ENCODE data around the gene VGLL4. TPM values are rescaled to one million over a fixed set of nuclear protein-coding genes. Genes with fewer than 3 reads are reported as not detected.

VGLL4 gene
- polyA plus RNA-seq, 2 of the 4 experiments (the other 2 are of a cell fraction), result 24.7 to 28.1 TPM

DNA sequence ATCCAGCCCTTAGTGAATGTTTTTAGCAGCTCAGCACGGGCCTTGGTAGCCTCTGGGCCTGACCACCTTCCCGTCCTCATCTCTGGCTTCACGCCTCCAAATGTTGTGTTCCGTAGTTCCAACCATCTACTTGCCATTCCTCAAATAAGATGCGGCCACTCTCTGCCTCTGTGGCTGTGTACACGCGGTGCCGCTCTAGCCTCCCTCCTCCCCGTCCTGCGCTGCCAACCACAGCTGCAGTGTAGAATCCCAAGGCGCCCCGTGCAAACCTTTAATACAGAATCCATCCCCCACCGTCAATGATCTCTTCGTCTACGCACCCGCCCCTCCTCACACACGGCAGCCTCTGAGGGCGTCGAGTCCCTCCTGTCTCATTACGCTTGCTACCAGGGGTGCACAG is 77.2 kb downstream of the VGLL4 start:
- H3K4me2 ChIP-seq, result no peak overlapping the region
- ChIA-PET CTCF (interaction anchor here (3.3 kb wide), 1 partner anchor 34 kb away, joined by 11 read pairs; no protein-coding TSS in a partner anchor), POLR2A (no interaction called here)
- no peaks in the 10 kb centered on the region for H3K9me3 ChIP-seq
- no peak for FAIRE-seq
- WGBS (ENCODE audit: missing lambda C conversion rate), result 96% methylated on average over 20 of the region's 20 CpGs
- no peak for ATAC-seq
- no peak for DNase-seq (ENCODE audit: low read depth in 1 of 2, low spot score in 1 of 2)
- peaks cover 22% of the 10 kb centered on the region for H3K4me1 ChIP-seq
- H3K27ac ChIP-seq, result peak overlapping the region in 1 of 2 experiments; percentile 93; a peak in 1 of 6 replicates
- H3K4me3 ChIP-seq, result no peak overlapping the region
- TF ChIP-seq TP53 (CRISPR knock-in tag; IDR thresholded peaks at IDR 0.05) (no peak), SMC3 (IDR thresholded peaks at IDR 0.05) (no peak), KDM5A (IDR thresholded peaks at IDR 0.05) (no peak), RNF2 (IDR thresholded peaks at IDR 0.05; ENCODE audit: borderline replicate concordance, low read depth) (no peak), FOSB (CRISPR knock-in tag; IDR thresholded peaks at IDR 0.05) (no peak), KDM1A (IDR thresholded peaks at IDR 0.05; ENCODE audit: low read depth) (no peak), TFCP2L1 (CRISPR knock-in tag; IDR thresholded peaks at IDR 0.05) (no peak), ZC3H11A (IDR thresholded peaks at IDR 0.05) (no peak), CBX2 (IDR thresholded peaks at IDR 0.05; ENCODE audit: borderline replicate concordance, low read depth) (no peak), EP300 (IDR thresholded peaks at IDR 0.05) (no peak), EHMT2 (IDR thresholded peaks at IDR 0.05; ENCODE audit: low read depth) (no peak), RFX5 (IDR thresholded peaks at IDR 0.05) (no peak), ESRRA (IDR thresholded peaks at IDR 0.05; ENCODE audit: borderline replicate concordance, low read length) (no peak), RARB (CRISPR knock-in tag; IDR thresholded peaks at IDR 0.05) (no peak), CHD4 (IDR thresholded peaks at IDR 0.05; ENCODE audit: borderline replicate concordance) (no peak)
- TF ChIP-seq, protein P1, sequence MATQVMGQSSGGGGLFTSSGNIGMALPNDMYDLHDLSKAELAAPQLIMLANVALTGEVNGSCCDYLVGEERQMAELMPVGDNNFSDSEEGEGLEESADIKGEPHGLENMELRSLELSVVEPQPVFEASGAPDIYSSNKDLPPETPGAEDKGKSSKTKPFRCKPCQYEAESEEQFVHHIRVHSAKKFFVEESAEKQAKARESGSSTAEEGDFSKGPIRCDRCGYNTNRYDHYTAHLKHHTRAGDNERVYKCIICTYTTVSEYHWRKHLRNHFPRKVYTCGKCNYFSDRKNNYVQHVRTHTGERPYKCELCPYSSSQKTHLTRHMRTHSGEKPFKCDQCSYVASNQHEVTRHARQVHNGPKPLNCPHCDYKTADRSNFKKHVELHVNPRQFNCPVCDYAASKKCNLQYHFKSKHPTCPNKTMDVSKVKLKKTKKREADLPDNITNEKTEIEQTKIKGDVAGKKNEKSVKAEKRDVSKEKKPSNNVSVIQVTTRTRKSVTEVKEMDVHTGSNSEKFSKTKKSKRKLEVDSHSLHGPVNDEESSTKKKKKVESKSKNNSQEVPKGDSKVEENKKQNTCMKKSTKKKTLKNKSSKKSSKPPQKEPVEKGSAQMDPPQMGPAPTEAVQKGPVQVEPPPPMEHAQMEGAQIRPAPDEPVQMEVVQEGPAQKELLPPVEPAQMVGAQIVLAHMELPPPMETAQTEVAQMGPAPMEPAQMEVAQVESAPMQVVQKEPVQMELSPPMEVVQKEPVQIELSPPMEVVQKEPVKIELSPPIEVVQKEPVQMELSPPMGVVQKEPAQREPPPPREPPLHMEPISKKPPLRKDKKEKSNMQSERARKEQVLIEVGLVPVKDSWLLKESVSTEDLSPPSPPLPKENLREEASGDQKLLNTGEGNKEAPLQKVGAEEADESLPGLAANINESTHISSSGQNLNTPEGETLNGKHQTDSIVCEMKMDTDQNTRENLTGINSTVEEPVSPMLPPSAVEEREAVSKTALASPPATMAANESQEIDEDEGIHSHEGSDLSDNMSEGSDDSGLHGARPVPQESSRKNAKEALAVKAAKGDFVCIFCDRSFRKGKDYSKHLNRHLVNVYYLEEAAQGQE (IDR thresholded peaks at IDR 0.05), result no peak
- TF ChIP-seq, protein P2, sequence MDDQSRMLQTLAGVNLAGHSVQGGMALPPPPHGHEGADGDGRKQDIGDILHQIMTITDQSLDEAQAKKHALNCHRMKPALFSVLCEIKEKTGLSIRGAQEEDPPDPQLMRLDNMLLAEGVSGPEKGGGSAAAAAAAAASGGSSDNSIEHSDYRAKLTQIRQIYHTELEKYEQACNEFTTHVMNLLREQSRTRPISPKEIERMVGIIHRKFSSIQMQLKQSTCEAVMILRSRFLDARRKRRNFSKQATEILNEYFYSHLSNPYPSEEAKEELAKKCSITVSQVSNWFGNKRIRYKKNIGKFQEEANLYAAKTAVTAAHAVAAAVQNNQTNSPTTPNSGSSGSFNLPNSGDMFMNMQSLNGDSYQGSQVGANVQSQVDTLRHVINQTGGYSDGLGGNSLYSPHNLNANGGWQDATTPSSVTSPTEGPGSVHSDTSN (IDR thresholded peaks at IDR 0.05), result no peak
- TF ChIP-seq, protein P3, sequence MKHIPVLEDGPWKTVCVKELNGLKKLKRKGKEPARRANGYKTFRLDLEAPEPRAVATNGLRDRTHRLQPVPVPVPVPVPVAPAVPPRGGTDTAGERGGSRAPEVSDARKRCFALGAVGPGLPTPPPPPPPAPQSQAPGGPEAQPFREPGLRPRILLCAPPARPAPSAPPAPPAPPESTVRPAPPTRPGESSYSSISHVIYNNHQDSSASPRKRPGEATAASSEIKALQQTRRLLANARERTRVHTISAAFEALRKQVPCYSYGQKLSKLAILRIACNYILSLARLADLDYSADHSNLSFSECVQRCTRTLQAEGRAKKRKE (CRISPR knock-in tag; IDR thresholded peaks at IDR 0.05; ENCODE audit: low read depth), result no peak
- TF ChIP-seq, protein P4, sequence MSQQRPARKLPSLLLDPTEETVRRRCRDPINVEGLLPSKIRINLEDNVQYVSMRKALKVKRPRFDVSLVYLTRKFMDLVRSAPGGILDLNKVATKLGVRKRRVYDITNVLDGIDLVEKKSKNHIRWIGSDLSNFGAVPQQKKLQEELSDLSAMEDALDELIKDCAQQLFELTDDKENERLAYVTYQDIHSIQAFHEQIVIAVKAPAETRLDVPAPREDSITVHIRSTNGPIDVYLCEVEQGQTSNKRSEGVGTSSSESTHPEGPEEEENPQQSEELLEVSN (IDR thresholded peaks at IDR 0.05; ENCODE audit: borderline replicate concordance, low read depth), result no peak

DNA sequence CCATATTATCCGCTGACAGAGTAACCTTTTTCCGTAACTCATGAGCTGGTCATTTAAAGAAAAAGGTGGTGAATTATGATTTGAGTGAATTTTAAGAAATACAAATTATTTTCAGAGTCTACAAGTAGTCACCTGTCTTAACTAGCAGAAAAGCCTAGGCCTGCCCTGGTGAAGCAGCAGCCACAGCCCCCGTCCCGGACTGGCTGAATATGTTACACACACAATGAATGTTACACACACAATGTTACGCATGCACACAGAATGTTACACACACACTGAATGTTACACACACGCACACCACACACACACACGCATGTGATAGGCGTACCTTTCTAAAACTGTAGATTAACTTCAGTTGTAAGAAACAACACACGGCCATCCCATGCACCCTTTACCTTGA is 77.8 kb downstream of the VGLL4 start:
- POLR2A ChIA-PET, result no interaction called here

More for the DNA sequence above, 77.8 kb downstream of the VGLL4 start:
- WGBS (ENCODE audit: missing lambda C conversion rate), result 95% methylated on average over 9 of the region's 9 CpGs
- FAIRE-seq, result no peak
- Histone ChIP-seq H3K27ac (no peak overlapping the region), H3K4me3 (no peak overlapping the region), H3K4me1 (peaks cover 22% of the 10 kb centered on the region), H3K4me2 (no peak overlapping the region), H3K9me3 (no peaks in the 10 kb centered on the region)
- no peak for DNase-seq (ENCODE audit: low read depth in 1 of 2, low spot score in 1 of 2)
- CTCF ChIA-PET, result interaction anchor here (0.8 kb wide), 1 partner anchor 96 kb away, joined by 3 read pairs; no protein-coding TSS in a partner anchor
- ATAC-seq, result no peak
- TF ChIP-seq NR3C1 (IDR thresholded peaks at IDR 0.05), result no peak
- TF ChIP-seq HEYL (CRISPR knock-in tag; IDR thresholded peaks at IDR 0.05), result no peak
- TF ChIP-seq GATA3 (IDR thresholded peaks at IDR 0.05; ENCODE audit: borderline replicate concordance), result no peak
- TF ChIP-seq, protein P1 (IDR thresholded peaks at IDR 0.05), result no peak
- TF ChIP-seq KDM5A (IDR thresholded peaks at IDR 0.05), result no peak
- TF ChIP-seq FOSB (CRISPR knock-in tag; IDR thresholded peaks at IDR 0.05), result no peak
- no peak for TF ChIP-seq CBX8 (IDR thresholded peaks at IDR 0.05)
- no peak for TF ChIP-seq JUNB (IDR thresholded peaks at IDR 0.05)
- TF ChIP-seq ESRRA (IDR thresholded peaks at IDR 0.05; ENCODE audit: borderline replicate concordance, low read length), result no peak
- TF ChIP-seq NPAS2 (CRISPR knock-in tag; IDR thresholded peaks at IDR 0.05; ENCODE audit: borderline replicate concordance), result no peak
- TF ChIP-seq ZFP36 (IDR thresholded peaks at IDR 0.05; ENCODE audit: borderline replicate concordance, partially characterized antibody), result no peak
- no peak for TF ChIP-seq FOSL2 (IDR thresholded peaks at IDR 0.05)
- TF ChIP-seq FOSL2 (CRISPR knock-in tag; IDR thresholded peaks at IDR 0.05), result no peak
- no peak for TF ChIP-seq SMC3 (IDR thresholded peaks at IDR 0.05)
- TF ChIP-seq MAZ (IDR thresholded peaks at IDR 0.05; ENCODE audit: borderline replicate concordance, low read depth, low read length), result no peak
- no peak for TF ChIP-seq MYC (IDR thresholded peaks at IDR 0.05; ENCODE audit: borderline replicate concordance, low read length)

All from A549 (cell line).